Neural cell (in vitro differentiated cells): ENCODE measurements around the gene FHIT. TPM values are rescaled to one million over a fixed set of nuclear protein-coding genes. Genes with fewer than 3 reads are reported as not detected.

ENCODE experiments used
- H2AFZ ChIP-seq: fragments of 200-600, 300-800 bp; sonication (generic), shearing (Covaris generic); 2 replicates; pipeline ENCODE4 v1.6.0; 2014; ENCODE audit warnings: low read depth, mild to moderate bottlenecking, antibody characterized with exemption, low read length, moderate library complexity
- H3F3A ChIP-seq: fragments of 200-600 bp; shearing (Covaris generic); 2 replicates; pipeline ENCODE4 v1.6.1; 2016; ENCODE audit warnings: mild to moderate bottlenecking, moderate library complexity, mixed read lengths, antibody characterized with exemption, low read length; ENCODE audit not compliant: insufficient read depth, poor library complexity, severe bottlenecking
- H3K27ac ChIP-seq: fragments of 200-600, 300-800 bp; sonication (generic), shearing (Covaris generic); 2 replicates; pipeline ENCODE4 v1.5.1; 2014; ENCODE audit warnings: mild to moderate bottlenecking, low read length, moderate library complexity
- H3K27me3 ChIP-seq: fragments of 300-800, 200-600 bp; sonication (generic), shearing (Covaris generic); 2 replicates; pipeline ENCODE4 v1.6.0; 2014; ENCODE audit warnings: mild to moderate bottlenecking, low read depth, low read length, moderate library complexity; ENCODE audit not compliant: insufficient read depth
- H3K36me3 ChIP-seq: fragments of 300-800, 200-600 bp; sonication (generic), shearing (Covaris generic); 2 replicates; pipeline ENCODE4 v1.5.1; 2014; ENCODE audit warnings: mild to moderate bottlenecking, antibody characterized with exemption, low read length, moderate library complexity; ENCODE audit not compliant: insufficient read depth
- H3K4me2 ChIP-seq: fragments of 300-800, 200-600 bp; sonication (generic), shearing (Covaris generic); 2 replicates; pipeline ENCODE4 v1.6.0; 2014; ENCODE audit warnings: mild to moderate bottlenecking, low read length
- H3K4me3 ChIP-seq: fragments of 300-800, 200-600 bp; sonication (generic), shearing (Covaris generic); 2 replicates; pipeline ENCODE4 v1.5.1; 2014; ENCODE audit warnings: mild to moderate bottlenecking, low read length, moderate library complexity
- H3K79me2 ChIP-seq: fragments of 200-600 bp; shearing (Covaris generic); replicated peaks from 2 replicates; pipeline ENCODE4 v1.6.0; 2014; ENCODE audit warnings: mild to moderate bottlenecking, low read length, moderate library complexity; ENCODE audit not compliant: insufficient read depth
- H3K9ac ChIP-seq: fragments of 300-800, 200-600 bp; sonication (generic), shearing (Covaris generic); 2 replicates; pipeline ENCODE4 v1.6.1; 2016; ENCODE audit warnings: mild to moderate bottlenecking, low read length, mixed read lengths
- H3K9me2 ChIP-seq: fragments of 200-600 bp; shearing (Covaris generic); 2 replicates; pipeline ENCODE4 v1.6.1; 2016; ENCODE audit warnings: mild to moderate bottlenecking, low read length, mixed read lengths; ENCODE audit not compliant: insufficient read depth
- H3K9me3 ChIP-seq: fragments of 200-600, 300-800 bp; sonication (generic), shearing (Covaris generic); 2 replicates; pipeline ENCODE4 v1.6.1; 2016; ENCODE audit warnings: mild to moderate bottlenecking, mixed run types, low read length, moderate library complexity, mixed read lengths
- H4K20me1 ChIP-seq: fragments of 200-600 bp; shearing (Covaris generic); 2 replicates; pipeline ENCODE4 v1.6.1; 2016; ENCODE audit warnings: mild to moderate bottlenecking, mixed run types; ENCODE audit not compliant: insufficient read depth
- EP300 ChIP-seq: fragments of 450-650 bp; conservative IDR thresholded peaks from 2 replicates; pipeline ENCODE4 v1.6.1; 2014; ENCODE audit warnings: antibody characterized with exemption, mild to moderate bottlenecking, moderate library complexity; ENCODE audit not compliant: poor library complexity, severe bottlenecking
- EZH2 ChIP-seq: fragments of 200-600, 300-800 bp; shearing (Covaris generic), sonication (generic); IDR thresholded peaks from 2 replicates; pipeline ENCODE4 v1.6.1; 2014; ENCODE audit warnings: antibody characterized with exemption, low read length, borderline replicate concordance, mild to moderate bottlenecking; ENCODE audit not compliant: insufficient read depth, poor library complexity, severe bottlenecking
- MXI1 ChIP-seq: fragments of 450-650 bp; conservative IDR thresholded peaks from 2 replicates; pipeline ENCODE4 v1.6.1; 2014; ENCODE audit warnings: antibody characterized with exemption, mild to moderate bottlenecking; ENCODE audit not compliant: poor library complexity, severe bottlenecking
- POLR2AphosphoS5 ChIP-seq: IDR thresholded peaks from 2 replicates; pipeline ENCODE4 v1.6.1; 2012
- RAD21 ChIP-seq: fragments of 450-650 bp; conservative IDR thresholded peaks from 2 replicates; pipeline ENCODE4 v1.6.1; 2014; ENCODE audit warnings: antibody characterized with exemption, mild to moderate bottlenecking, moderate library complexity
- SMC3 ChIP-seq: fragments of 450-650 bp; conservative IDR thresholded peaks from 2 replicates; pipeline ENCODE4 v1.6.1; 2014; ENCODE audit warnings: antibody characterized with exemption, mild to moderate bottlenecking, moderate library complexity; ENCODE audit not compliant: poor library complexity
- TAF1 ChIP-seq: IDR thresholded peaks from 2 replicates; pipeline ENCODE4 v1.6.1; 2012; ENCODE audit warnings: low read depth
- polyA plus RNA-seq: library from polyadenylated mRNA; depleted of rRNA; stranded (reverse); fragments of >200 nt; gene quantifications from 2 replicates; pipeline ENCODE4 v1.2.3, GENCODE V29; 2014
- TF ChIP-seq, protein P1 (sequence below): fragments of 450-650 bp; IDR thresholded peaks from 2 replicates; pipeline ENCODE4 v1.5.1; 2014; ENCODE audit warnings: antibody characterized with exemption, mild to moderate bottlenecking, moderate library complexity; ENCODE audit not compliant: poor library complexity, severe bottlenecking
- TF ChIP-seq, protein P2 (sequence below): IDR thresholded peaks from 2 replicates; pipeline ENCODE4 v1.6.1; 2012; ENCODE audit warnings: borderline replicate concordance

FHIT gene
- polyA plus RNA-seq, 1 donor from 2014 or later: not detected

DNA sequence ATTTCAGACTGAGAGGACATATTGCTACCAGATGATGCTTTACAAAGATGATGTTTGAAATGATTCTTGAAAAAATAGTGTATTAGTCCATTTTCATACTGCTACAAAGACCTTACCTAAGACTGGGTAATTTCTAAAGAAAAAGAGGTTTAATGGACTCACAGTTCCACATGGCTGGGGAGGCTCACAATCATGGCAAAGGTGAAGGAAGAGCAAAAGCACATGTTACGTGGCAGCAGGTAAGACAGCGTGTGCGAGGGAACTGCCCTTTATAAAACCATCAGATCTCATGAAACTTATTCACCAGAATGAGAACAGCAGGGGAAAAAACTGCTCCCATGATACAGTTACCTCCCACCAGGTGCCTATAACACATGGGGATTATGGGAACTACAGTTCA lies 1543.0 kb downstream of the FHIT start:
- Histone ChIP-seq H3K4me3 (no peak overlapping the region), H3K27me3 (no peaks in the 10 kb centered on the region), H3K27ac (no peak overlapping the region), H3K9me2 (no peaks in the 10 kb centered on the region), H3K79me2 (no peaks in the 10 kb centered on the region), H4K20me1 (no peaks in the 10 kb centered on the region), H3K4me2 (no peak overlapping the region), H2AFZ (no peak overlapping the region), H3K9me3 (no peaks in the 10 kb centered on the region), H3K36me3 (no peaks in the 10 kb centered on the region), H3K9ac (no peak overlapping the region), H3F3A (no peaks in the 10 kb centered on the region)
- no peak for TF ChIP-seq SMC3
- TF ChIP-seq RAD21: no peak
- TF ChIP-seq MXI1: no peak
- TF ChIP-seq EZH2: no peak
- TF ChIP-seq, protein P1, sequence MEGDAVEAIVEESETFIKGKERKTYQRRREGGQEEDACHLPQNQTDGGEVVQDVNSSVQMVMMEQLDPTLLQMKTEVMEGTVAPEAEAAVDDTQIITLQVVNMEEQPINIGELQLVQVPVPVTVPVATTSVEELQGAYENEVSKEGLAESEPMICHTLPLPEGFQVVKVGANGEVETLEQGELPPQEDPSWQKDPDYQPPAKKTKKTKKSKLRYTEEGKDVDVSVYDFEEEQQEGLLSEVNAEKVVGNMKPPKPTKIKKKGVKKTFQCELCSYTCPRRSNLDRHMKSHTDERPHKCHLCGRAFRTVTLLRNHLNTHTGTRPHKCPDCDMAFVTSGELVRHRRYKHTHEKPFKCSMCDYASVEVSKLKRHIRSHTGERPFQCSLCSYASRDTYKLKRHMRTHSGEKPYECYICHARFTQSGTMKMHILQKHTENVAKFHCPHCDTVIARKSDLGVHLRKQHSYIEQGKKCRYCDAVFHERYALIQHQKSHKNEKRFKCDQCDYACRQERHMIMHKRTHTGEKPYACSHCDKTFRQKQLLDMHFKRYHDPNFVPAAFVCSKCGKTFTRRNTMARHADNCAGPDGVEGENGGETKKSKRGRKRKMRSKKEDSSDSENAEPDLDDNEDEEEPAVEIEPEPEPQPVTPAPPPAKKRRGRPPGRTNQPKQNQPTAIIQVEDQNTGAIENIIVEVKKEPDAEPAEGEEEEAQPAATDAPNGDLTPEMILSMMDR: no peak
- no peak for TF ChIP-seq EP300
- TF ChIP-seq, protein P2, sequence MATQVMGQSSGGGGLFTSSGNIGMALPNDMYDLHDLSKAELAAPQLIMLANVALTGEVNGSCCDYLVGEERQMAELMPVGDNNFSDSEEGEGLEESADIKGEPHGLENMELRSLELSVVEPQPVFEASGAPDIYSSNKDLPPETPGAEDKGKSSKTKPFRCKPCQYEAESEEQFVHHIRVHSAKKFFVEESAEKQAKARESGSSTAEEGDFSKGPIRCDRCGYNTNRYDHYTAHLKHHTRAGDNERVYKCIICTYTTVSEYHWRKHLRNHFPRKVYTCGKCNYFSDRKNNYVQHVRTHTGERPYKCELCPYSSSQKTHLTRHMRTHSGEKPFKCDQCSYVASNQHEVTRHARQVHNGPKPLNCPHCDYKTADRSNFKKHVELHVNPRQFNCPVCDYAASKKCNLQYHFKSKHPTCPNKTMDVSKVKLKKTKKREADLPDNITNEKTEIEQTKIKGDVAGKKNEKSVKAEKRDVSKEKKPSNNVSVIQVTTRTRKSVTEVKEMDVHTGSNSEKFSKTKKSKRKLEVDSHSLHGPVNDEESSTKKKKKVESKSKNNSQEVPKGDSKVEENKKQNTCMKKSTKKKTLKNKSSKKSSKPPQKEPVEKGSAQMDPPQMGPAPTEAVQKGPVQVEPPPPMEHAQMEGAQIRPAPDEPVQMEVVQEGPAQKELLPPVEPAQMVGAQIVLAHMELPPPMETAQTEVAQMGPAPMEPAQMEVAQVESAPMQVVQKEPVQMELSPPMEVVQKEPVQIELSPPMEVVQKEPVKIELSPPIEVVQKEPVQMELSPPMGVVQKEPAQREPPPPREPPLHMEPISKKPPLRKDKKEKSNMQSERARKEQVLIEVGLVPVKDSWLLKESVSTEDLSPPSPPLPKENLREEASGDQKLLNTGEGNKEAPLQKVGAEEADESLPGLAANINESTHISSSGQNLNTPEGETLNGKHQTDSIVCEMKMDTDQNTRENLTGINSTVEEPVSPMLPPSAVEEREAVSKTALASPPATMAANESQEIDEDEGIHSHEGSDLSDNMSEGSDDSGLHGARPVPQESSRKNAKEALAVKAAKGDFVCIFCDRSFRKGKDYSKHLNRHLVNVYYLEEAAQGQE: no peak

DNA sequence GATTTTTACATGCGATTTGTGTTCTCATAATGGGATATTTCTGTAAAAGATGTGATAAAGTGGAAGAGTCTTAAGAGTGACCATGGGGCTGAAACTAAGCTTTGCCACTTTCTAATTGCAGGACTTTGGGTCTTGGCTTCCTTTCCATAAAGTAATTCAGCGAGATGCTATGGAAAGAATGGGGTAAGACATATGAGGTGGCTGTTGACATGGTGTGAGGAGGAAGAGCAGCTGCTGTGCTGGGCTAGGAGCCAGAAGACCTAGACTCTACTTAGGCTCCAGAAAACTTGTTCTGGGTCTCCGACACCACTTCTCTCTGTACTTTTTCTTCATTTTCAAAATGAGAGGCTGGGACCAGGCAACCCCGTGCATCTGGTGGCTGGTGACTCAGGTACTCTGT lies 1547.0 kb downstream of the FHIT start:
- Histone ChIP-seq H3K36me3 (no peaks in the 10 kb centered on the region), H3K27ac (no peak overlapping the region), H3F3A (no peaks in the 10 kb centered on the region), H3K4me2 (no peak overlapping the region), H2AFZ (no peak overlapping the region), H3K9ac (no peak overlapping the region), H3K79me2 (no peaks in the 10 kb centered on the region), H4K20me1 (no peaks in the 10 kb centered on the region), H3K9me3 (no peaks in the 10 kb centered on the region), H3K27me3 (no peaks in the 10 kb centered on the region), H3K9me2 (no peaks in the 10 kb centered on the region), H3K4me3 (no peak overlapping the region)
- TF ChIP-seq RAD21: no peak
- no peak for TF ChIP-seq EP300
- no peak for TF ChIP-seq EZH2
- TF ChIP-seq, protein P2: no peak
- no peak for TF ChIP-seq SMC3
- TF ChIP-seq TAF1: no peak
- TF ChIP-seq POLR2AphosphoS5: no peak
- TF ChIP-seq, protein P1: no peak
- no peak for TF ChIP-seq MXI1
